ENCODE measurements around the gene ESYT3.

GRCh38 chr3:138464491-138464860 lies 30.1 kb downstream of the ESYT3 start:
- TF ChIP-seq POLR2A (IDR thresholded peaks at IDR 0.05) (no peak), CTCF (IDR thresholded peaks at IDR 0.05) (no peak), POLR2AphosphoS5 (IDR thresholded peaks at IDR 0.05) (no peak)

Measured in breast epithelium (tissue), 3 donors.